ENCODE data around the gene ZNF385D.

Gene ZNF385D

GRCh38 chr3:21643752-21644151 is 107.3 kb downstream of the ZNF385D start:
- no peak overlapping the region for H3K4me3 ChIP-seq (ENCODE audit: low read depth, low read length)
- no peak for TF ChIP-seq CTCF (IDR thresholded peaks at IDR 0.05; ENCODE audit: low read depth, low read length, missing control alignments)
- DNase-seq (ENCODE audit: low read depth) = no peak
- in situ Hi-C loops (cut with HindIII; ENCODE audit: low sequenced_read_pairs) = no loop called here

GRCh38 chr3:21642433-21642832 is 108.6 kb downstream of the ZNF385D start:
- in situ Hi-C loops (cut with HindIII; ENCODE audit: low sequenced_read_pairs) = no loop called here
- no peak for TF ChIP-seq CTCF (IDR thresholded peaks at IDR 0.05; ENCODE audit: low read depth, low read length, missing control alignments)
- H3K4me3 ChIP-seq (ENCODE audit: low read depth, low read length) = no peak overlapping the region
- no peak for DNase-seq (ENCODE audit: low read depth)

- H3K4me3 ChIP-seq (ENCODE audit: low read depth, low read length) = no peak overlapping the region
- no peak for DNase-seq (ENCODE audit: low read depth)
- in situ Hi-C loops (cut with HindIII; ENCODE audit: low sequenced_read_pairs) = no loop called here
- TF ChIP-seq CTCF (IDR thresholded peaks at IDR 0.05; ENCODE audit: low read depth, low read length, missing control alignments) = no peak
These were observed 109.1 kb downstream of the ZNF385D start for GRCh38 chr3:21641959-21642358.

- in situ Hi-C loops (cut with HindIII; ENCODE audit: low sequenced_read_pairs) = no loop called here
- no peak for DNase-seq (ENCODE audit: low read depth)
- H3K4me3 ChIP-seq (ENCODE audit: low read depth, low read length) = no peak overlapping the region
- TF ChIP-seq CTCF (IDR thresholded peaks at IDR 0.05; ENCODE audit: low read depth, low read length, missing control alignments) = no peak
These were observed 112.5 kb downstream of the ZNF385D start for GRCh38 chr3:21638488-21638887.

- DNase-seq (ENCODE audit: low read depth) = no peak
- TF ChIP-seq CTCF (IDR thresholded peaks at IDR 0.05; ENCODE audit: low read depth, low read length, missing control alignments) = no peak
- in situ Hi-C loops (cut with HindIII; ENCODE audit: low sequenced_read_pairs) = no loop called here
- no peak overlapping the region for H3K4me3 ChIP-seq (ENCODE audit: low read depth, low read length)
These were observed 116.9 kb downstream of the ZNF385D start for GRCh38 chr3:21634112-21634511.

- in situ Hi-C loops (cut with HindIII; ENCODE audit: low sequenced_read_pairs) = no loop called here
- TF ChIP-seq CTCF (IDR thresholded peaks at IDR 0.05; ENCODE audit: low read depth, low read length, missing control alignments) = no peak
- DNase-seq (ENCODE audit: low read depth) = no peak
- H3K4me3 ChIP-seq (ENCODE audit: low read depth, low read length) = no peak overlapping the region
These were observed 126.5 kb downstream of the ZNF385D start for GRCh38 chr3:21624524-21624923.

- DNase-seq (ENCODE audit: low read depth) = no peak
- no peak for TF ChIP-seq CTCF (IDR thresholded peaks at IDR 0.05; ENCODE audit: low read depth, low read length, missing control alignments)
- in situ Hi-C loops (cut with HindIII; ENCODE audit: low sequenced_read_pairs) = no loop called here
These were observed 129.8 kb downstream of the ZNF385D start for GRCh38 chr3:21621181-21621651.

More at GRCh38 chr3:21621181-21621651, 129.8 kb downstream of the ZNF385D start:
- no peak overlapping the region for H3K4me3 ChIP-seq (ENCODE audit: low read depth, low read length)

All from astrocyte of the cerebellum (primary cell).